ENCODE data around the gene COMMD7. TPM values are rescaled to one million over a fixed set of nuclear protein-coding genes. Genes with fewer than 3 reads are reported as not detected.

COMMD7 gene
- total RNA-seq, 1 experiment from 2014 or later: 42.3 TPM

GRCh38 chr20:32762754-32763201, 19.5 kb upstream of the COMMD7 start:
- no peak for DNase-seq
- POLR2A ChIA-PET (ENCODE audit: unreplicated experiment): no interaction called here

GRCh38 chr20:32761831-32762753, 18.8 kb upstream of the COMMD7 start, which contains the start of gene DNMT3B:
Gene DNMT3B, plus strand, starts transcription at chr20:32762385. Its CDS starts 17,939 bp downstream, at chr20:32780324.
- BruUV-seq (replicated peaks): no TSS peak

More at GRCh38 chr20:32762754-32763201, 19.5 kb upstream of the COMMD7 start:
- Histone ChIP-seq H3K9me2 (ENCODE audit: insufficient read depth) (no peaks in the 10 kb centered on the region), H3K4me3 (peak overlapping the region; percentile 93), H3K27ac (no peak overlapping the region), H3K36me3 (ENCODE audit: low read depth) (no peaks in the 10 kb centered on the region), H3K4me1 (replicated peaks; ENCODE audit: insufficient read depth) (peaks cover 7% of the 10 kb centered on the region; the same call in 1 of the 2 replicates), H4K20me1 (ENCODE audit: insufficient read depth) (no peaks in the 10 kb centered on the region), H3K9me3 (ENCODE audit: insufficient read depth, low read depth) (no peaks in the 10 kb centered on the region), H3K4me2 (peak overlapping the region; percentile 100), H3K79me2 (ENCODE audit: low read depth) (no peaks in the 10 kb centered on the region), H2AFZ (peak overlapping the region; percentile 96), H3F3A (ENCODE audit: insufficient read depth, low read depth) (peaks cover 15% of the 10 kb centered on the region; the same call in 1 of the 2 replicates), H3K27me3 (ENCODE audit: insufficient read depth, low read depth) (no peaks in the 10 kb centered on the region)
- intact Hi-C loops (cut with micrococcal nuclease; ENCODE audit: unreplicated experiment): loop anchor here (2.0 to 5.0 kb wide), 2 partner anchors 18 to 90 kb away; partner anchors contain the start of gene C20orf203
- no TSS peak for BruUV-seq (replicated peaks)
- CTCF ChIA-PET: interaction anchor here (0.6 to 0.8 kb wide), 2 partner anchors 17 to 102 kb away, joined by 3 to 24 read pairs; no protein-coding TSS in a partner anchor
- TF ChIP-seq CTCF (conservative IDR thresholded peaks at IDR 0.05) (no peak), EZH2 (IDR thresholded peaks at IDR 0.05; ENCODE audit: low read depth) (no peak)

More at GRCh38 chr20:32761831-32762753, 18.8 kb upstream of the COMMD7 start, which contains the start of gene DNMT3B:
- peak within 1 kb of the TSS; percentile 96 for H2AFZ ChIP-seq
- POLR2A ChIA-PET (ENCODE audit: unreplicated experiment): no interaction called here
- peak; percentile 51 to 90 for DNase-seq
- peaks cover 15% of the 10 kb centered on the region; the same call in 1 of the 2 replicates for H3F3A ChIP-seq (ENCODE audit: insufficient read depth, low read depth)
- H3K27ac ChIP-seq: no peak within 1 kb of the TSS
- H3K4me2 ChIP-seq: peak within 1 kb of the TSS; percentile 100
- no peaks in the 10 kb centered on the region for H3K9me2 ChIP-seq (ENCODE audit: insufficient read depth)
- CTCF ChIA-PET: interaction anchor here (0.6 to 0.8 kb wide), 2 partner anchors 17 to 103 kb away, joined by 3 to 24 read pairs; no protein-coding TSS in a partner anchor
- no peak for TF ChIP-seq CTCF (conservative IDR thresholded peaks at IDR 0.05)
- no peak for TF ChIP-seq EZH2 (IDR thresholded peaks at IDR 0.05; ENCODE audit: low read depth)
- peaks cover 7% of the 10 kb centered on the region; the same call in 1 of the 2 replicates for H3K4me1 ChIP-seq (replicated peaks; ENCODE audit: insufficient read depth)
- H3K79me2 ChIP-seq (ENCODE audit: low read depth): no peaks in the 10 kb centered on the region
- intact Hi-C loops (cut with micrococcal nuclease; ENCODE audit: unreplicated experiment): loop anchor here (2.0 to 5.0 kb wide), 2 partner anchors 17 to 90 kb away; partner anchors contain the start of gene C20orf203
- peak within 1 kb of the TSS; percentile 93 for H3K4me3 ChIP-seq
- no peaks in the 10 kb centered on the region for H3K9me3 ChIP-seq (ENCODE audit: insufficient read depth, low read depth)
- no peaks in the 10 kb centered on the region for H4K20me1 ChIP-seq (ENCODE audit: insufficient read depth)
- no peaks in the 10 kb centered on the region for H3K36me3 ChIP-seq (ENCODE audit: low read depth)
- no peaks in the 10 kb centered on the region for H3K27me3 ChIP-seq (ENCODE audit: insufficient read depth, low read depth)
